Activated T-helper 2 cell treated with anti-CD3 and anti-CD28 coated beads, Interferon-gamma antibody, Interleukin-2, Interleukin-4, amounts not matched to agents 10 μg/mL and 5 μg/mL and 100 μg/mL, durations not matched to agents 14 hours and 24 hours and 36 hours (primary cell): ENCODE data around the gene SPIRE1. TPM values are rescaled to one million over a fixed set of nuclear protein-coding genes. Genes with fewer than 3 reads are reported as not detected.

Experiments
- DNase-seq: peaks from one replicate; pipeline ENCODE4 v3.0.0; 2021; ENCODE audit warnings: low spot score
- H3K27ac Mint-ChIP-seq: one replicate; pipeline ENCODE4 v1.8.0; 2021; ENCODE audit warnings: mixed read lengths
- H3K27me3 Mint-ChIP-seq: one replicate; pipeline ENCODE4 v1.8.0; 2021; ENCODE audit warnings: low read depth, mixed read lengths
- H3K36me3 Mint-ChIP-seq: one replicate; pipeline ENCODE4 v1.8.0; 2021; ENCODE audit warnings: low read depth, mixed read lengths
- H3K4me1 Mint-ChIP-seq: one replicate; pipeline ENCODE4 v1.8.0; 2021; ENCODE audit warnings: low read depth, mixed read lengths
- H3K4me3 Mint-ChIP-seq: one replicate; pipeline ENCODE4 v1.8.0; 2021; ENCODE audit warnings: low read depth, mild to moderate bottlenecking, moderate library complexity, mixed read lengths
- H3K9me3 Mint-ChIP-seq: one replicate; pipeline ENCODE4 v1.8.0; 2021; ENCODE audit warnings: mixed read lengths
- intact Hi-C: fragments of 100-400 bp; cut with micrococcal nuclease; formaldehyde crosslinking; loops from one replicate; pipeline ENCODE4 v1.15.1; 2023
- total RNA-seq: library from RNA; stranded (reverse); gene quantifications from 2 replicates; pipeline ENCODE4 v1.2.3, GENCODE V29; 2022

SPIRE1 gene
- total RNA-seq, 1 donor from 2014 or later: 19.0 TPM

DNA sequence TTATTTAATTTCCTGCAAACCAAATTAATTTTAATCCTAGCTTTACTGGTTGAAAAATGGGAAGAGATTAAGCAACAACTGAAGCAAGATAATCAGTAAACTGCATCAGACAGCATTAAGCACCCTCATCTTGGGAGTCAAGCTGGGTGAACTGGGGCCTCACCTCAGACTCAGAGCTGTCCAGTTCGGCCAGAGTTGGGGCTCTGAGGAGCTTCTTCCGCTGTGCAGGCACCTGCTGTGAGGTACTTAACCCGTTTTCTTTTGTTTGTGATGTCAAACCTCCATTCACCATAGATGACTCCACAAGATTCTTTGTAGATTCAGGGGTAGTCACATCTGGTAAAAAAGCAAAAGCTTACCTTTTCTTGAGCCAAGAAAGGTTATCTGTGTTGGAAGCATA lies 178.4 kb downstream of the SPIRE1 start:
- no peak overlapping the region for H3K4me3 Mint-ChIP-seq
- no peaks in the 10 kb centered on the region for H3K4me1 Mint-ChIP-seq
- no peaks in the 10 kb centered on the region for H3K36me3 Mint-ChIP-seq
- intact Hi-C loops: no loop called here
- H3K9me3 Mint-ChIP-seq: no peaks in the 10 kb centered on the region
- H3K27ac Mint-ChIP-seq: no peak overlapping the region
- no peak for DNase-seq
- H3K27me3 Mint-ChIP-seq: no peaks in the 10 kb centered on the region

DNA sequence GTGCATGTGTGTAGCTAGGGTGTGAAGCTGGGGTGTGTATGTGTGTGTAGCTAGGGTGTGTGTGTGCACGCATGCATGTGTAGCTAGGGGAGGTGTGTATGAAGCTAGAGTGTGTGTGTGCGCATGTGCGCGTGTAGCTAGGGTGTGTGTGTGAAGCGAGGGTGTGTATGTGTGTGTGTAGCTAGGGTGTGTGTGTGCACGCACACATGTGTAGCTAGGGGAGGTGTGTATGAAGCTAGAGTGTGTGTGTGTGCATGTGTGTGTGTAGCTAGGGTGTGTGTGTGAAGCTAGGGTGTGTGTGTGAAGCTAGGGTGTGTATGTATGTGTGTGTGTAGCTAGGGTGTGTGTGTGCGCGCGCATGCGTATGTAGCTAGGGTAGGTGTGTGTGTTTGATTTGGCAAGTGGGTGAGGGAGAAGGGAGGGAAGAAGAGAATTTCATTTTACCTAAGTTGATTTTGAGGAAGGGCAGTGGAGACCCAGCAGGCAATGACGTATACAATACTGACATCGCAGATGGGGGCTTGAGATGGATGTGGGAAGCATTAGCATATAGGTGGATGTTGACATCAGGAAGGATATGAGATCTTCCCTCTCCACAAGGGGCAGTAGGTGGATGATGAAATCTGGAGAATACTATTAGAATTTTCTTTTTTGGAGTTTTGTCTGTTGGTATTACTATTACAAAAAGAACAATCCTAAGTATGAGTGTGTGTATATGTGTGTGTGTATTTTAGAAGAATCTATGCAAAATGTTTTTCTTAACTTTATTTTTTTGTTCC lies 179.4 kb downstream of the SPIRE1 start:
- no peaks in the 10 kb centered on the region for H3K27me3 Mint-ChIP-seq
- no peaks in the 10 kb centered on the region for H3K36me3 Mint-ChIP-seq
- intact Hi-C loops: no loop called here
- no peak overlapping the region for H3K4me3 Mint-ChIP-seq
- no peaks in the 10 kb centered on the region for H3K4me1 Mint-ChIP-seq
- no peak overlapping the region for H3K27ac Mint-ChIP-seq
- no peaks in the 10 kb centered on the region for H3K9me3 Mint-ChIP-seq
- DNase-seq: no peak

DNA sequence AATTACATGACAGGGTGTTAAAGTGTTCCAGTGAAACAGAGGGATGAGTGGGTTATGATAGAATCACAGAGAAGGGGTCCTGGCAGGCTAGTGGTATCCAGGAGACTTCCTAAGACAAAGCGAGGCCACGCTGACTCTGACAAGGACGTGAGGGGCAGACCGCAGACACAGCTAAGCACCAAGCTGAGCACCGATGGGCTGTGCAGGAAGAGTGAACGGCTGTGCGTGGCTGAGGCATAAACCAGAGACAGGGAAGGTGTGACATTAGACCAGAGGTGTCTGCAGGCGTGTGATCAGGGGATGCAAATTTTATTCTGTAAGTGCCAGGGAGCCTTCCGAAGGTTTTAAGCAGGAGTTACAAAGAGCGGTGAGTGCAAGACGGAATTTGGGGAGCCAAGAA lies 180.3 kb downstream of the SPIRE1 start:
- Mint-ChIP-seq H3K27me3 (no peaks in the 10 kb centered on the region), H3K27ac (no peak overlapping the region), H3K36me3 (no peaks in the 10 kb centered on the region), H3K9me3 (no peaks in the 10 kb centered on the region), H3K4me1 (no peaks in the 10 kb centered on the region), H3K4me3 (no peak overlapping the region)
- DNase-seq: no peak
- intact Hi-C loops: no loop called here

DNA sequence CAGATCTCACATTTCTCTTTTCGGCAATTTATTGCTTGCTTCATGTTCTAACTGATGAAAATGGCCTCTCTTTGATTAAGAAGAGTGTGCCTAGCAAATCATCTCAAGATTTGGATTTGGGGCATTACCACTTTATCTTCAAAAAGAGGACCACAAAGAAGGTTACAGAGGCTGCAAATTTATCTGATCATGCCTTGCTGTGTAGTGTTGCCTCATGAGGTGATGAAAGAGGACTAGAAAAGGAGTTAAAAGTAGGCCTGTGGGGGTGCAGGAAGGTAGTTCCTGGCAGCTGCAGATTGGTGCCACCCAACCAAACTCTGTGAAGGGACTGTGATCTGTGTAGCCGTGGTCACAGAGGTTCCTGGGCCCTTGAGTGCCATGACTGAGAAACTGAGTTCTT lies 181.0 kb downstream of the SPIRE1 start:
- Mint-ChIP-seq H3K27ac (no peak overlapping the region), H3K36me3 (no peaks in the 10 kb centered on the region), H3K9me3 (no peaks in the 10 kb centered on the region), H3K4me1 (no peaks in the 10 kb centered on the region), H3K27me3 (no peaks in the 10 kb centered on the region), H3K4me3 (no peak overlapping the region)
- intact Hi-C loops: no loop called here
- DNase-seq: no peak

DNA sequence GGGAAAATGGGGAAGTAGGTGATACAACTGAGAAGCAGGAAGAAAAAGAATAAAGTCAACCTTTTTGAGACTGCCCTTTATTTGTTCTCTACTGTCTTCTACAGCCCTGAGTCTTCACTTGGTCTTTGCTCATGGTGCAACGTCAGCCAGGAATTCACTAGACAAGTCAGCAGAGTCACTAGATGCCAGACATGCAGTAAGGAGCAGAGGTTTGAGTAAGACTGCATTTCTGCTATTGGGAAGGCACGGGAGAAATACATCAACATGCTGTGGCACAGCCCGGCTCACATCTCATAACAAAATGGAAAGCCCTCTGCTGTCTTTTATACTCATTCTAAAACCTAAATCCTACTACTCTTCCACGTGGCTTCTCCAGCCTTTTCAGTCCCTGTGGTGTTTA lies 183.0 kb downstream of the SPIRE1 start:
- H3K27ac Mint-ChIP-seq: no peak overlapping the region

DNA sequence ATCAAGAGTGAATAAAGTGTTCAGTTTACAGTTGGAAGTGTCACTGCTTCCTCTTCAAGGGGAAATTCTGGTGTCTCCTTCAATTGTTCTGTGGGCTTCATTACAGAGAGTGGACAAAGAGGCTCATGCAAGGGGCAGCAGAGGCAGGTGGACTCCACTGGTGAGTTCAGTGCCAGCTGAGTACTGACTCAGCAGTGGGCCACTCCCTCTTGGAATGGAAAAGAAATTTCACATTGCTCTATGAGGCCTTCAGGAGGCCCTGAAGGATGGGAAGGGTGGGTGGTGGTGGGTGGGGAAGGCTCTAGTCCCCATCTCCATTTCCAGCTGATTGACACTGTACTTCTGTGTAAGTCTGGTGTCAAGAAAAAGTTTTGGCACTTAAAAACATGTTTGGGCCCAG lies 183.8 kb downstream of the SPIRE1 start:
- H3K4me3 Mint-ChIP-seq: no peak overlapping the region
- no peaks in the 10 kb centered on the region for H3K9me3 Mint-ChIP-seq
- H3K4me1 Mint-ChIP-seq: no peaks in the 10 kb centered on the region
- H3K27me3 Mint-ChIP-seq: no peaks in the 10 kb centered on the region
- no peak for DNase-seq
- intact Hi-C loops: no loop called here
- no peak overlapping the region for H3K27ac Mint-ChIP-seq
- H3K36me3 Mint-ChIP-seq: no peaks in the 10 kb centered on the region

More for the DNA sequence above, 183.0 kb downstream of the SPIRE1 start:
- no peaks in the 10 kb centered on the region for H3K27me3 Mint-ChIP-seq
- no peak overlapping the region for H3K4me3 Mint-ChIP-seq
- DNase-seq: no peak
- no peaks in the 10 kb centered on the region for H3K4me1 Mint-ChIP-seq
- intact Hi-C loops: no loop called here
- H3K36me3 Mint-ChIP-seq: no peaks in the 10 kb centered on the region
- H3K9me3 Mint-ChIP-seq: no peaks in the 10 kb centered on the region

DNA sequence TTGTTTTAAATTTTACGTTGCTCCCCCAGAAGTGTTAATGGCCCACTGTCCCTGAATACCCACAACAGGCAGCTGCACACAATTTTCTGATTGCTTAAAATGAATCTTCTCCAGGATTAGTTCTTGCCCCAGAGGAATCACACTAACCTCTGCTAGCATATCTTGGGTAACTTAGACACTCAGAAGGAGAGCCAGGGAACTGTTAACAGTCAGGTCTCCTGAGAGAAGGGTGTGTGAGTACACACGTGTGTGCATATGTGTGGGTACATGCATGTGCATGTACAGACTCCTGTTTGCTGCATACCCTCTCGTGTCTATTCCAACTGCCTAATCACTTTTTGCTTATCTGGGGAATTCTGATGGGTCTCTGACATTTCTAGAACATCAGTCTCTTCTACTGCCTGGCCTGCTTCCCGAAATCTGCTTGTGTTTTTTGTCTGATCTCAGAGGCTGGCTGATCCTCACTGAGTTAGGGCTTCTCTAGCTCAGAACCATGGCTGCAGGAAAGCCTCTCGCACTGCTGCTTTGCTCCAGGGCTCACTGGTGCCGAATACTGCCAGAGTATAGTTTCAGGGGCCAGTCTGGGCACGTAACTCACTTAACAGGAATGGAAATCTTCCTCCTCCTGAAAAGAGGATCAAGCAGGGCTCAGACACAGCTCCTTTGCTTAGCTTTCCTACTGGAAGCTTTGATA lies 187.4 kb downstream of the SPIRE1 start:
- Mint-ChIP-seq H3K36me3 (no peaks in the 10 kb centered on the region), H3K9me3 (no peaks in the 10 kb centered on the region), H3K27ac (no peak overlapping the region), H3K4me3 (no peak overlapping the region), H3K27me3 (no peaks in the 10 kb centered on the region), H3K4me1 (no peaks in the 10 kb centered on the region)
- no peak for DNase-seq
- intact Hi-C loops: no loop called here

DNA sequence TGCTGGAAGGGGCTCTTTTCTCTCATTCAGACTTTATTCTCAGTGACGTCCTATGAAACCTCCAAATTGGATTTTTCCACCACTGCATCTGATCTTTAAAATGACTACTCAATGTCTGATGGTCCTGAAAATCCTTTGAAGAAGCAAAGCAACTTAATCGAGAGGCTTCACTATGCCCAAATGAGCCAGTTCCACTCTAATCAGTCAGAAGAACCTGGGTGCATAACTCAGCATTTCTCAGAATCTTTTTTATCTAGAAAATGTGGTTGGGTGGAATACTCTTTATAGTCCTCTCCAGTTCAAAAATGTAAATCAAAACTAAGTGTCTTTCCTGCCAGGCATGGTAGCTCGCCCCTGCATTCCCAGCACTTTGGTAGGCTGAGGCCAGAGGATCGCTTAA lies 189.5 kb downstream of the SPIRE1 start:
- H3K4me3 Mint-ChIP-seq: no peak overlapping the region

DNA sequence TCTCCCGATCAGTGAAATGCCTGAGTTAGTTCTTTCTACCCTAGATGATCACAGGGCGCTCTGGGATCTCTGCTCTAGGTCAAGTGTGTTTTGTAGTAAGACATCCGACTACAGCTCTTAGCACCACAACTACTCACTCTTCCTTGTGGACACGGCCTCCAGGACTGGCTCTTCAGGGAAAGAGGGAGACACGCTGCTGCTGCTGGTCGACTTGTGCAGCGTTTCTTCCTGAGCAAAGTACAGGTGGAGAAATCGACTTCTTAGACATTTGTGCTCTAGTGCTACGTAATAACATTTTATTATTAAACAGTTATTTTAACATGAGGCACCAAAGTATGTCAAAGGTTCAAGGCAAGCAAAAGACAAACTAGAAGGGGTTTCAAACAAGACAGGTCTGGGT lies 193.2 kb downstream of the SPIRE1 start:
- DNase-seq: no peak
- Mint-ChIP-seq H3K4me1 (no peaks in the 10 kb centered on the region), H3K27me3 (no peaks in the 10 kb centered on the region), H3K4me3 (no peak overlapping the region), H3K27ac (no peak overlapping the region), H3K9me3 (no peaks in the 10 kb centered on the region), H3K36me3 (no peaks in the 10 kb centered on the region)
- intact Hi-C loops: no loop called here

More for the DNA sequence above, 189.5 kb downstream of the SPIRE1 start:
- H3K27me3 Mint-ChIP-seq: no peaks in the 10 kb centered on the region
- DNase-seq: no peak
- no peaks in the 10 kb centered on the region for H3K9me3 Mint-ChIP-seq
- H3K4me1 Mint-ChIP-seq: no peaks in the 10 kb centered on the region
- intact Hi-C loops: no loop called here
- H3K27ac Mint-ChIP-seq: no peak overlapping the region
- H3K36me3 Mint-ChIP-seq: no peaks in the 10 kb centered on the region

DNA sequence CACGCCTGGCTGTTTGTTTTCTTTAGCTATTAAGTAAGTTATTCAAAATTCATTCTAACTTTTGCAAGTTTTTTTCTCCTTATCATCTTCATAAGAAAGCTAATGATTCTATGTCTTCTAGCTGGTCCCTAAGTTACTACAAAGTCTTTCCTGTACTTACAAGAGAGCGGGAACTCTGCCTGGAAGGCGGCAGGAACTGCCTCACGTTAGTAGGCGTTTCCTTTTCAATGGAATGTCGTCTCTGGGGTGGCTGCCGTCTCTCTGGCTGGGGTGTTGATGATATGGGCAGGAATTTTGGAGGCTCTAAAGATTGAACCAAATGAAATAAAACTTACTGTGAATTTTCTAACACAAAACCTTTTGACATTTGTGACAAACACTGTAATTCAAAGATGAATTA lies 194.7 kb downstream of the SPIRE1 start:
- H3K9me3 Mint-ChIP-seq: no peaks in the 10 kb centered on the region
- no peaks in the 10 kb centered on the region for H3K36me3 Mint-ChIP-seq
- H3K27me3 Mint-ChIP-seq: no peaks in the 10 kb centered on the region
- DNase-seq: no peak
- H3K4me1 Mint-ChIP-seq: no peaks in the 10 kb centered on the region
- intact Hi-C loops: no loop called here
- no peak overlapping the region for H3K4me3 Mint-ChIP-seq
- no peak overlapping the region for H3K27ac Mint-ChIP-seq

DNA sequence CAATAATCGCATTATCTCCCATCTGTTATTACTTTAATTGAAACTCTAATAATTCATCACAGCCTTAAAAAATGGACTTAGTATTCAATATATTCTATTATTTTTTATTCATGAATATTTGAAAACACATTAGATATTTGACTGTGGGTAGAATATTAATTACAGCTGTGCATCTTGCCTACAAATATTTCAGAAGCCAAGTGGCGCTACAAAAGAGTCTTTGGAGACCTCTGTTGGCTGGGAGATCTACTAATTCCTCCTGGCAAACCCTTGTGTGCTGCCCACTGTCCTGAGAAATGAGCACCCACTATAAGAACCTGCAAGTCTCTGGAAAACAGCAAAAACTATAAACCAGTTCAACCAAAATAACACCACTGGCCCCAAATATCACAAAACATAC lies 195.7 kb downstream of the SPIRE1 start:
- no peak overlapping the region for H3K27ac Mint-ChIP-seq
- H3K9me3 Mint-ChIP-seq: no peaks in the 10 kb centered on the region
- H3K27me3 Mint-ChIP-seq: no peaks in the 10 kb centered on the region
- DNase-seq: no peak
- intact Hi-C loops: no loop called here
- H3K4me3 Mint-ChIP-seq: no peak overlapping the region
- H3K4me1 Mint-ChIP-seq: no peaks in the 10 kb centered on the region
- peaks cover 3% of the 10 kb centered on the region for H3K36me3 Mint-ChIP-seq

DNA sequence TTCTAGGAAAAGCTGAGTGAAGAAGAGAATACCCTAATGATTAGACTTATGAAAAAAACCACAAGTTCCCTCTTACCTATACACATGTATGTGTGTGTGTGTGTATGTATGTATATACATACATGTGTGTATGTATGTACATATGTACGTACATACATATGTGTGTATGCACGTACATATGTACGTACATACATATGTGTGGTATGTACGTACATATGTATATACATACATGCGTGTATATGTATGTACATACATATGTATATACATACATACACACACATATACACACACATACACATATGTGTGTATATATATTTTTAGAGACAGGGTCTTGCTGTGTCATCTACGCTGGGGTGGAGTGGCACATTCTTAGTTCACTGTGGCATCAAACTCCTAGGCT lies 196.6 kb downstream of the SPIRE1 start:
- Mint-ChIP-seq H3K36me3 (peaks cover 3% of the 10 kb centered on the region), H3K9me3 (no peaks in the 10 kb centered on the region), H3K27ac (no peak overlapping the region), H3K4me1 (no peaks in the 10 kb centered on the region), H3K4me3 (no peak overlapping the region), H3K27me3 (no peaks in the 10 kb centered on the region)
- intact Hi-C loops: no loop called here
- no peak for DNase-seq

DNA sequence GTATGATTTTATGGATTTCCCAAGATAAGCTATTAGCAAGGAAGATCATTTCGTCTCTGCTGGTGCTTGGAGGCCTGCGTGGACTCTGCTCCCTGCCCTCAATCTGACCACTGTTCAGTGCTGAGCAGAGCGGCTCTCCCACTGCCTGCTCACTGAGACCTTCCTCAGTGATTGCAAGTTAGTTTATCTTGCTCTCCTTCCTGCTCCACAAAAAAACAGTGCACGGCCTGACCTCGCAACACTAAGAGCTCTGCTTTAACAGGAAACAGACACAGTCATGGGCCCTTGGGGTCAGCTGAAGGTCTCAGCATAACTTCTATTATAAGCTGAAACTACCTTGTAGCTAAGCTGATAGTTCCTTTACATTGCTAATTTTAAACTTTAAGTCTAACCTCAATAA lies 197.0 kb downstream of the SPIRE1 start:
- DNase-seq: no peak
- H3K36me3 Mint-ChIP-seq: peaks cover 3% of the 10 kb centered on the region
- no peaks in the 10 kb centered on the region for H3K9me3 Mint-ChIP-seq
- H3K4me1 Mint-ChIP-seq: no peaks in the 10 kb centered on the region
- no peak overlapping the region for H3K4me3 Mint-ChIP-seq
- H3K27me3 Mint-ChIP-seq: no peaks in the 10 kb centered on the region
- no peak overlapping the region for H3K27ac Mint-ChIP-seq
- intact Hi-C loops: no loop called here
